Nephron progenitor cell (in vitro differentiated cells): ENCODE results near the gene CXCL5.
"Not testable (repeated sequence)": the region's sequence is repeated elsewhere in the genome, so short reads cannot be mapped to it uniquely, and the experiment has no call there.

Experiments used
- DNase-seq: peaks from one replicate; pipeline ENCODE4 v3.0.0; 2021
- H3K27ac Mint-ChIP-seq: 2 replicates; pipeline ENCODE4 v1.8.0; 2021; ENCODE audit warnings: mild to moderate bottlenecking, moderate library complexity, mixed read lengths
- H3K27me3 Mint-ChIP-seq: 2 replicates; pipeline ENCODE4 v1.8.0; 2021; ENCODE audit warnings: mild to moderate bottlenecking, low read depth, mixed read lengths; ENCODE audit not compliant: poor library complexity
- H3K36me3 Mint-ChIP-seq: 2 replicates; pipeline ENCODE4 v1.8.0; 2021; ENCODE audit warnings: low read depth, mixed read lengths
- H3K4me1 Mint-ChIP-seq: 2 replicates; pipeline ENCODE4 v1.8.0; 2021; ENCODE audit warnings: mixed read lengths
- H3K4me3 Mint-ChIP-seq: 2 replicates; pipeline ENCODE4 v1.8.0; 2021; ENCODE audit warnings: mild to moderate bottlenecking, moderate library complexity, mixed read lengths
- H3K9me3 Mint-ChIP-seq: 2 replicates; pipeline ENCODE4 v1.8.0; 2021; ENCODE audit warnings: mild to moderate bottlenecking, moderate library complexity, mixed read lengths
- CTCF ChIP-seq: fragments of 200-600 bp; sonication (generic); IDR thresholded peaks from 2 replicates; pipeline ENCODE4 v1.5.0; 2021; ENCODE audit warnings: antibody characterized with exemption

Gene CXCL5

GRCh38 chr4:73989031-73989430, 9.4 kb downstream of the CXCL5 start:
- no peak for DNase-seq
- no peaks in the 10 kb centered on the region for H3K36me3 Mint-ChIP-seq
- no peaks in the 10 kb centered on the region for H3K4me1 Mint-ChIP-seq
- no peak overlapping the region for H3K4me3 Mint-ChIP-seq
- H3K27me3 Mint-ChIP-seq, result peaks cover 8% of the 10 kb centered on the region
- no peak overlapping the region for H3K27ac Mint-ChIP-seq
- no peak for TF ChIP-seq CTCF
- no peaks in the 10 kb centered on the region for H3K9me3 Mint-ChIP-seq

- H3K36me3 Mint-ChIP-seq, result no peaks in the 10 kb centered on the region
- H3K27ac Mint-ChIP-seq, result no peak within 1 kb of the TSS
- no peaks in the 10 kb centered on the region for H3K4me1 Mint-ChIP-seq
- peaks cover 8% of the 10 kb centered on the region for H3K27me3 Mint-ChIP-seq
- no peaks in the 10 kb centered on the region for H3K9me3 Mint-ChIP-seq
- TF ChIP-seq CTCF, result no peak
- no peak for DNase-seq
- no peak within 1 kb of the TSS for H3K4me3 Mint-ChIP-seq
Measured at GRCh38 chr4:73988061-73988460, 10.4 kb downstream of the CXCL5 start, which contains the start of gene PPBP. Gene PPBP (minus strand): TSS chr4:73988190. CDS start chr4:73988103, 87 bp downstream.

DNA sequence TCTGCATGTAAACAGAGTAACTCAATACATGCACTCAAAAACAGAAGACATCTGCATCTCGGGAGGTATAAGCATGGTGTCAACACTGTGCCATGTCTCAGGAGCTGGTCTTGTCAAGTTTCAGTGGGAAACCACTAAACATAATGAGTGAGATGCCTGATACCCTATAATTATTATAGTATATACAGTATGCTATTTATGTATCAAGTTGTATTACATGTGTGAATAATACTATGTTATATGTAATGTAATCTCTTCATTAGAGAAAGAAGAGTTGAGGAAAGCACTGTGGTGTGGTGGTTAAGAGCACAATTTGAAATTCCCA, 13.0 kb downstream of the CXCL5 start:
- no peaks in the 10 kb centered on the region for H3K4me1 Mint-ChIP-seq
- H3K36me3 Mint-ChIP-seq, result no peaks in the 10 kb centered on the region
- H3K9me3 Mint-ChIP-seq, result no peaks in the 10 kb centered on the region
- no peak for TF ChIP-seq CTCF
- no peak overlapping the region for H3K4me3 Mint-ChIP-seq
- no peak for DNase-seq
- no peak overlapping the region for H3K27ac Mint-ChIP-seq
- peaks cover 12% of the 10 kb centered on the region for H3K27me3 Mint-ChIP-seq

GRCh38 chr4:73984736-73985527, 13.5 kb downstream of the CXCL5 start:
- no peak for DNase-seq
- no peak for TF ChIP-seq CTCF
- Mint-ChIP-seq H3K27me3 (peaks cover 10% of the 10 kb centered on the region), H3K4me1 (no peaks in the 10 kb centered on the region), H3K4me3 (no peak overlapping the region), H3K36me3 (no peaks in the 10 kb centered on the region), H3K9me3 (no peaks in the 10 kb centered on the region), H3K27ac (no peak overlapping the region)

DNA sequence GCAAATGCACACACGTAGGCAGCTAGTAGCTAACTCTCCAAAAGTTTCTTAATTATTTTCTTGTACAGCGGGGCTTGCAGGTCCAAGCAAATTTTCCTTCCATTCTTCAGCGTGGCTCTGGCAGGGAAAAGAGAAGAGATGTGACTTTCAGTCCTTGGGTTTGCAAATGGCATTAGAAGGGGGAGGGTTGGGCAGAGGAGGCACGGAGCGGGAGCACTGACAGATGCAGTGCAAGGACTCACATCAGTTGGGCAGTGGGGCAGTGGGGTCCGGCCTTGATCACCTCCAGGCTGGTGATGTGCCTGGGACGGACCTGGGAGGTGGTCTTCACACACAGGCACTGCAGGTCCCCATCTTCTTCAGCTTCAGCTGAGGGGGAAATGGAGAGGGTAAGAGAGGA, 17.3 kb downstream of the CXCL5 start:
- H3K27me3 Mint-ChIP-seq, H3K36me3 Mint-ChIP-seq, H3K27ac Mint-ChIP-seq, H3K4me1 Mint-ChIP-seq, H3K4me3 Mint-ChIP-seq, DNase-seq, H3K9me3 Mint-ChIP-seq: not testable (repeated sequence)

- Mint-ChIP-seq H3K27me3 (peaks cover 6% of the 10 kb centered on the region), H3K36me3 (no peaks in the 10 kb centered on the region), H3K9me3 (no peaks in the 10 kb centered on the region), H3K4me3 (no peak overlapping the region), H3K27ac (no peak overlapping the region), H3K4me1 (no peaks in the 10 kb centered on the region)
- no peak for TF ChIP-seq CTCF
- DNase-seq, result no peak
Measured at GRCh38 chr4:73979407-73979957, 19.0 kb downstream of the CXCL5 start.
